ENCODE measurements around the gene HTR7. TPM values are rescaled to one million over a fixed set of nuclear protein-coding genes. Genes with fewer than 3 reads are reported as not detected.

Gene HTR7
- total RNA-seq, 4 donors from 2014 or later: 0.55 to 1.3 TPM; not detected in 2

GRCh38 chr10:90800232-90800796 lies 57.5 kb downstream of the HTR7 start:
- Histone ChIP-seq H3K27me3 (no peaks in the 10 kb centered on the region), H3K9me3 (no peaks in the 10 kb centered on the region), H3K4me3 (no peak overlapping the region), H3K27ac (no peak overlapping the region), H3K4me1 (no peaks in the 10 kb centered on the region), H3K36me3 (no peaks in the 10 kb centered on the region)
- no peak for DNase-seq
- in situ Hi-C loops (cut with MboI; ENCODE audit: low pct_ligation_motif_present in 1 of 4, low pct_unique_long_range_greater_than_20kb in 1 of 4, low sequenced_read_pairs in 3 of 4) (no loop called here), intact Hi-C loops (cut with DNase I; ENCODE audit: low total_unique reads) (no loop called here)
- TF ChIP-seq POLR2AphosphoS5 (IDR thresholded peaks at IDR 0.05) (no peak), POLR2A (IDR thresholded peaks at IDR 0.05) (no peak), CTCF (IDR thresholded peaks at IDR 0.05) (no peak), EP300 (IDR thresholded peaks at IDR 0.05; ENCODE audit: low read depth) (no peak)
- WGBS, 2 donors (ENCODE audit: low coverage in 1 of 2): 43 to 68% methylated on average over 4 to 5 of the region's 5 CpGs

- in situ Hi-C loops (cut with MboI; ENCODE audit: low pct_ligation_motif_present in 1 of 4, low pct_unique_long_range_greater_than_20kb in 1 of 4, low sequenced_read_pairs in 3 of 4): loop anchor here in 1 of 4 donors (25.0 kb wide), 1 partner anchor 1012 kb away; no protein-coding TSS in a partner anchor
- Histone ChIP-seq H3K27me3 (no peaks in the 10 kb centered on the region), H3K4me3 (no peak overlapping the region), H3K9me3 (no peaks in the 10 kb centered on the region), H3K4me1 (no peaks in the 10 kb centered on the region), H3K27ac (no peak overlapping the region), H3K36me3 (no peaks in the 10 kb centered on the region)
- TF ChIP-seq POLR2A (IDR thresholded peaks at IDR 0.05) (no peak), POLR2AphosphoS5 (IDR thresholded peaks at IDR 0.05) (no peak), CTCF (IDR thresholded peaks at IDR 0.05) (no peak), EP300 (IDR thresholded peaks at IDR 0.05; ENCODE audit: low read depth) (no peak)
- WGBS, 2 donors (ENCODE audit: low coverage in 1 of 2): 94 to 96% methylated on average over 3 of the region's 3 CpGs
- intact Hi-C loops (cut with DNase I; ENCODE audit: low total_unique reads): no loop called here
- DNase-seq: no peak
These were observed 58.7 kb downstream of the HTR7 start for GRCh38 chr10:90799172-90799571.

- in situ Hi-C loops (cut with MboI; ENCODE audit: low pct_ligation_motif_present in 1 of 4, low pct_unique_long_range_greater_than_20kb in 1 of 4, low sequenced_read_pairs in 3 of 4) (loop anchor here in 1 of 4 donors (25.0 kb wide), 1 partner anchor 1011 kb away; no protein-coding TSS in a partner anchor), intact Hi-C loops (cut with DNase I; ENCODE audit: low total_unique reads) (no loop called here)
- H3K9me3 ChIP-seq: no peaks in the 10 kb centered on the region
- H3K4me1 ChIP-seq: no peaks in the 10 kb centered on the region
- H3K36me3 ChIP-seq: no peaks in the 10 kb centered on the region
- no peaks in the 10 kb centered on the region for H3K27me3 ChIP-seq
- DNase-seq: no peak
- no peak overlapping the region for H3K27ac ChIP-seq
- TF ChIP-seq CTCF (IDR thresholded peaks at IDR 0.05) (no peak), EP300 (IDR thresholded peaks at IDR 0.05; ENCODE audit: low read depth) (no peak), POLR2A (IDR thresholded peaks at IDR 0.05) (no peak), POLR2AphosphoS5 (IDR thresholded peaks at IDR 0.05) (no peak)
- no peak overlapping the region for H3K4me3 ChIP-seq
These were observed 59.4 kb downstream of the HTR7 start for GRCh38 chr10:90798482-90798881.

- Histone ChIP-seq H3K4me3 (no peak overlapping the region), H3K36me3 (no peaks in the 10 kb centered on the region), H3K4me1 (no peaks in the 10 kb centered on the region), H3K9me3 (no peaks in the 10 kb centered on the region), H3K27me3 (no peaks in the 10 kb centered on the region), H3K27ac (no peak overlapping the region)
- no peak for DNase-seq
- intact Hi-C loops (cut with DNase I; ENCODE audit: low total_unique reads): no loop called here
- no peak for TF ChIP-seq POLR2AphosphoS5 (IDR thresholded peaks at IDR 0.05)
- TF ChIP-seq CTCF (IDR thresholded peaks at IDR 0.05): no peak
- TF ChIP-seq POLR2A (IDR thresholded peaks at IDR 0.05): no peak
- TF ChIP-seq EP300 (IDR thresholded peaks at IDR 0.05; ENCODE audit: low read depth): no peak
- 78 to 94% methylated on average over 2 of the region's 2 CpGs for WGBS, 2 donors (ENCODE audit: low coverage in 1 of 2)
- in situ Hi-C loops (cut with MboI; ENCODE audit: low pct_ligation_motif_present in 1 of 4, low pct_unique_long_range_greater_than_20kb in 1 of 4, low sequenced_read_pairs in 3 of 4): loop anchor here in 1 of 4 donors (25.0 kb wide), 1 partner anchor 1003 kb away; no protein-coding TSS in a partner anchor
These were observed 67.4 kb downstream of the HTR7 start for GRCh38 chr10:90790422-90790821.

All from transverse colon (tissue), 4 donors.